Brain microvascular endothelial cell (primary cell): Measurements from ENCODE around the gene PPFIA2.

Experiments used
- DNase-seq: peaks from one replicate; pipeline ENCODE4 v3.0.0-alpha.2; 2020
- H3K27ac ChIP-seq: fragments of 250-450 bp; sonication (Bioruptor Pico); 2 replicates; pipeline ENCODE4 v1.5.1; 2020; ENCODE audit warnings: mild to moderate bottlenecking, moderate library complexity
- H3K27me3 ChIP-seq: fragments of 250-450 bp; sonication (Bioruptor Pico); replicated peaks from 2 replicates; pipeline ENCODE4 v1.5.1; 2020; ENCODE audit warnings: mild to moderate bottlenecking
- H3K36me3 ChIP-seq: fragments of 250-450 bp; sonication (Bioruptor Pico); replicated peaks from 2 replicates; pipeline ENCODE4 v1.5.1; 2020; ENCODE audit warnings: mild to moderate bottlenecking
- H3K4me3 ChIP-seq: 2 replicates; pipeline ENCODE4 v1.5.1; 2011; ENCODE audit warnings: low read depth, mild to moderate bottlenecking, control low read depth, low read length, moderate library complexity
- in situ Hi-C: cut with HindIII; loops from 2 replicates; pipeline ENCODE4 v1.10.0; 2017; ENCODE audit warnings: low sequenced_read_pairs, low pct_ligation_motif_present
- TF ChIP-seq, protein P1 (sequence below): IDR thresholded peaks from 2 replicates; pipeline ENCODE4 v1.5.1; 2011; ENCODE audit warnings: low read depth, mild to moderate bottlenecking, moderate library complexity, low read length, control low read depth, inconsistent platforms; ENCODE audit errors: missing control alignments

PPFIA2 gene

DNA sequence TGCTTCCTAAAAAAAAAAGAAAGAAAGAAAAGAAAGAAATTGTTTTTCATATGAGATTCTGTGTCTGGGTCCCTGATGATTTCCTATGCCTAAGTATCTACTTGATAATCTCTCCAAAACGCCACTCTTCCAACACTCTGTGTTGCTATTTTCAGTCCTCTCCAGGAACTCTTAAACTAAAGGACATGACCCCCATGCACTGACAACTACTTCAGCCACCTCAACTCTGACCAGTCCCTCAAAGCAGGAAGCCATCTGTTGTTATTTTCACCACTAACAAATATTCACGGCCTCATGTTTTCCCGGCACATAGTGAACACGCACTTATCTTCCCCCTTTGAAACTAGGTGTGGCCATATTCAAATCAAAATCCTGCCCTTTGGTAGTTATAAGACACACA is 259.3 kb downstream of the PPFIA2 start:
- in situ Hi-C loops: no loop called here
- DNase-seq: no peak
- Histone ChIP-seq H3K27ac (no peak overlapping the region), H3K36me3 (no peaks in the 10 kb centered on the region), H3K27me3 (no peaks in the 10 kb centered on the region), H3K4me3 (no peak overlapping the region)
- TF ChIP-seq, protein P1, sequence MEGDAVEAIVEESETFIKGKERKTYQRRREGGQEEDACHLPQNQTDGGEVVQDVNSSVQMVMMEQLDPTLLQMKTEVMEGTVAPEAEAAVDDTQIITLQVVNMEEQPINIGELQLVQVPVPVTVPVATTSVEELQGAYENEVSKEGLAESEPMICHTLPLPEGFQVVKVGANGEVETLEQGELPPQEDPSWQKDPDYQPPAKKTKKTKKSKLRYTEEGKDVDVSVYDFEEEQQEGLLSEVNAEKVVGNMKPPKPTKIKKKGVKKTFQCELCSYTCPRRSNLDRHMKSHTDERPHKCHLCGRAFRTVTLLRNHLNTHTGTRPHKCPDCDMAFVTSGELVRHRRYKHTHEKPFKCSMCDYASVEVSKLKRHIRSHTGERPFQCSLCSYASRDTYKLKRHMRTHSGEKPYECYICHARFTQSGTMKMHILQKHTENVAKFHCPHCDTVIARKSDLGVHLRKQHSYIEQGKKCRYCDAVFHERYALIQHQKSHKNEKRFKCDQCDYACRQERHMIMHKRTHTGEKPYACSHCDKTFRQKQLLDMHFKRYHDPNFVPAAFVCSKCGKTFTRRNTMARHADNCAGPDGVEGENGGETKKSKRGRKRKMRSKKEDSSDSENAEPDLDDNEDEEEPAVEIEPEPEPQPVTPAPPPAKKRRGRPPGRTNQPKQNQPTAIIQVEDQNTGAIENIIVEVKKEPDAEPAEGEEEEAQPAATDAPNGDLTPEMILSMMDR: no peak

DNA sequence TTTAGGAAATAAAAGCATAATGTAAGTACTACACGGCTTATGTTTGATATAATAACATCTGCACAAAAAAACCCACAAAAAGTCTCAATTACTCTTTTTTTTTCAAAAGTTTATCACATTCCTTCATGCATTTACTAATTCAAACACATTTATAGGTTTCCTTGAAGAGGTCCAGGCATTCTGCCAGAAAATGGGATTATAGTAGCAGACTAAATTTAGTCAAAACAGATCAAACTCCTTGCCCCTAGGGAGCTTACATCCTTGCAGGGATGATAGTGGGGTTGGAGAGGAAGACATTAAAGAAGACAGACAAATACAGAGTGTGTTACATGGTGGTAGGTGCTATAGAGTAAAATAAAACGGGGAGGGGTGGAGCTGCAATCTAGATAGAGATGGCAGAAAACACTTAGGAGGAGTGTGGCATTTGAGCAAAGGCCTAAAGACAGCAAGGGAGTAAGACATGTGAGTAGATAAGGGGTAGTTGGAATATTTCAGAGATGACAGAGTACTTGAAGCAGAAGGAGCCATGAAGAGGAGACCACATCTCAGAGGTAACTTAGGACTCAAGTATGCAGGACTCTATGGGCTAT is 266.9 kb downstream of the PPFIA2 start:
- Histone ChIP-seq H3K27me3 (no peaks in the 10 kb centered on the region), H3K36me3 (no peaks in the 10 kb centered on the region), H3K27ac (no peak overlapping the region), H3K4me3 (no peak overlapping the region)
- TF ChIP-seq, protein P1: no peak
- in situ Hi-C loops: no loop called here
- peak; percentile 5 for DNase-seq

DNA sequence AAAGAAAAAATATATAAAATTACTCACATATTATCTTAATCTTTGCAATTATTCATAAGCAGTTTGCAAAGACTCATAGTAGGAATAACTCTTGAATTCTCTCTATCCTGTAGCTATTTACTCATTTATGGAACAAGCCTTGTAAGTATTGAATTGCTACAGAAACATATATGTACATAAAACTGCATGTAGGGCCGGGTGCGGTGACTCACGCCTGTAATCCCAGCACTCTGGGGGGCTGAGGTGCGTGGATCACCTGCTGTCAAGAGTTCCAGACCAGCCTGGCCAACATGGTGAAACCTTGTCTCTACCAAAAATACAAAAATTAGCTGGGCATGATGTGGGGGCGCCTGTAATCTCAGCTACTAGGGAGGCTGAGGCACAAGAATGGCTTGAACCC is 286.2 kb downstream of the PPFIA2 start:
- no peak overlapping the region for H3K27ac ChIP-seq
- DNase-seq: no peak
- no peaks in the 10 kb centered on the region for H3K36me3 ChIP-seq
- H3K4me3 ChIP-seq: no peak overlapping the region
- TF ChIP-seq, protein P1: no peak
- in situ Hi-C loops: no loop called here
- no peaks in the 10 kb centered on the region for H3K27me3 ChIP-seq

DNA sequence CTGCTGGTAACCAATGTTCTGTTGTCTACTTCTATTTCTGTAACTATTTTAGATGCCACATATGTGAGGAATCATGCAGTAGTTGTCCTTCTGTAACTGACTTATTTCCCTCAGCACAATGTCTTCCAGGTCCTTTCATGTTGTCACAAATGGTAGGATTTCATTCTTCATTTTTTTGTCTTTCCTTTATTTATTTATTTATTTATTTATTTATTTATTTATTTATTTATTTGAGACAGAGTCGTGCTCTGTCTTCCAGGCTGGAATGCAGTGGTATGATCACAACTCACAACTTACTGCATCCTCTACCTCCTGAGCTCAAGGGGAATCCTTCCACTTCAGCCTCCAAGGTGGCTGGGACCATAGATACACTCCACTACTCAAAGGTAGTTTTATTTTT is 288.2 kb downstream of the PPFIA2 start:
- TF ChIP-seq, protein P1: no peak
- no peak for DNase-seq
- H3K36me3 ChIP-seq: no peaks in the 10 kb centered on the region

DNA sequence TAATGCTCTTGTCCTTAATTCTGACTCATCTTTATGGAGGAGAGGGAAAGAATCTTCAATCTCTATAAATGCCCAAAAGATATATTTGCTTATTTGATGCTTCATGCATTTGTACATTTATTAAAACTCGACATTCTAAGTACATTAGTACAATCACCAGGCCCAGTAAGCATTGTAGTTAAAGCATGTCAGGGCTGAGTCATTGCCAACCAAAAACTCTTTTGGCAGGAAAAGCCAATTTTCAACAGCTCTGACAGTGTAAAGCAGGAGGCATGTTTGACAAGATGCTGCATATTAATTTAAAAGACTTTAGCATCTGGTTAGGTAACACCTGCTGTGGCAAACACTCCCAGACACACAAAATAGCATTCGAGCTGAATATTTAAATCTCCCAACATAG is 290.9 kb downstream of the PPFIA2 start:
- in situ Hi-C loops: no loop called here
- Histone ChIP-seq H3K27me3 (no peaks in the 10 kb centered on the region), H3K4me3 (no peak overlapping the region), H3K36me3 (no peaks in the 10 kb centered on the region), H3K27ac (no peak overlapping the region)
- DNase-seq: peak; percentile 57
- TF ChIP-seq, protein P1: no peak

More for the DNA sequence above, 288.2 kb downstream of the PPFIA2 start:
- Histone ChIP-seq H3K27me3 (no peaks in the 10 kb centered on the region), H3K4me3 (no peak overlapping the region), H3K27ac (no peak overlapping the region)
- in situ Hi-C loops: no loop called here

DNA sequence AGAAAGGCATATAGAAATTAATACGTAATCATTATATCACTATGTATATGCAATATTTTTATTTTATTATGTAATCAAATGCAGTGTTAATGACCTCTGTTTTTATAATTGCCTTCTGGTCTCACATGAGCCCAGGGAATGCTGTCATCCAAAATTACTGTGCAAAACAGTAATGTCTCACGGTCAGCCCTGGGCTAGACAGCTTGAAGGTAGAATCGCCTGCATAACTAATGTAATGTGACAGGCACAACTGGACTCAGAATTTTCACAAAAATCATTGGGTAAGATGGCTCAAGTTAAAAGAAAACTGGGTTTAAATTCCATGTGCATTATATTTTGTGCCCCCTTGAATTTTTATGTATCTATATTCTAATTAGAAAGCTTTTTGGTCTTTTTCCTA is 293.3 kb downstream of the PPFIA2 start:
- DNase-seq: no peak
- Histone ChIP-seq H3K4me3 (no peak overlapping the region), H3K36me3 (no peaks in the 10 kb centered on the region), H3K27ac (no peak overlapping the region), H3K27me3 (no peaks in the 10 kb centered on the region)
- TF ChIP-seq, protein P1: no peak
- in situ Hi-C loops: no loop called here
